GM12892 (cell line): ENCODE data around the gene MAML3.

Experiments
- POLR2A ChIP-seq: IDR thresholded peaks from 2 replicates; pipeline ENCODE4 v1.6.1; 2011; ENCODE audit warnings: low read depth, low read length, control low read depth
- POLR2AphosphoS5 ChIP-seq: IDR thresholded peaks from 2 replicates; pipeline ENCODE4 v1.6.1; 2011; ENCODE audit warnings: low read depth, low read length, control low read depth
- TAF1 ChIP-seq: IDR thresholded peaks from 2 replicates; pipeline ENCODE4 v1.6.1; 2011; ENCODE audit warnings: low read depth, mild to moderate bottlenecking, control low read depth, low read length, borderline replicate concordance

- no peak for TF ChIP-seq POLR2AphosphoS5
- no peak for TF ChIP-seq POLR2A
- TF ChIP-seq TAF1: no peak
Observed at GRCh38 chr4:139917896-139918295, 236.1 kb downstream of the MAML3 start.
